Body of pancreas (tissue), 4 donors: ENCODE results near the gene SNX24. TPM values are rescaled to one million over a fixed set of nuclear protein-coding genes. Genes with fewer than 3 reads are reported as not detected.

ENCODE experiments used
- ATAC-seq: fragments of 150-250 bp; one replicate; pipeline ENCODE4 v1.9.1; 2016
- DNase-seq, 4 donors: peaks; one replicate each; pipeline ENCODE4 v3.0.0-alpha.2; 2019
- H3K27ac ChIP-seq, 4 donors: fragments of 200-600 bp; sonication (generic); 1 replicate in 3 of 4; 2 replicates in 1 of 4; pipeline versions ENCODE4 v1.5.1 to v1.6.1; 2016 to 2019; ENCODE audit warnings: mild to moderate bottlenecking in 1 of 4, mixed read lengths in 1 of 4, moderate library complexity in 1 of 4
- H3K27me3 ChIP-seq, 2 donors: fragments of 200-600 bp; sonication (generic); one replicate each; pipeline ENCODE4 v1.6.0; 2016; ENCODE audit warnings: mild to moderate bottlenecking in 1 of 2
- H3K36me3 ChIP-seq, 2 donors: fragments of 200-600 bp; sonication (generic); replicated peaks in 1 of 2; 2 replicates each; pipeline ENCODE4 v1.5.1; 2016; ENCODE audit warnings: low read depth in 2 of 2; ENCODE audit not compliant: insufficient read depth in 1 of 2
- H3K4me1 ChIP-seq: fragments of 200-600 bp; sonication (generic); one replicate; pipeline ENCODE4 v1.6.0; 2016
- H3K4me3 ChIP-seq, 2 donors: fragments of 200-600 bp; sonication (generic); 1 replicate in 1 of 2; 2 replicates in 1 of 2; pipeline ENCODE4 v1.5.1; 2016 to 2019
- H3K9me3 ChIP-seq, 3 donors: fragments of 200-600 bp; sonication (generic); 1 replicate in 2 of 3; 2 replicates in 1 of 3; pipeline ENCODE4 v1.5.1; 2016
- POLR2A ChIP-seq, 3 donors: fragments of 450-650 bp; IDR thresholded peaks; one replicate each; pipeline ENCODE4 v1.6.1; 2016; ENCODE audit warnings: antibody characterized with exemption in 3 of 3, mild to moderate bottlenecking in 2 of 3
- WGBS, 2 donors: methylation state at CpG; one replicate each; pipeline ENCODE4 v1.1.5; 2017; 5-methylcytosine and 5-hydroxymethylcytosine counted together
- intact Hi-C: fragments of 100-400 bp; cut with DNase I; formaldehyde crosslinking; loops from one replicate; pipeline ENCODE4 v1.15.1; 2023
- total RNA-seq, 2 donors: library from RNA; depleted of rRNA; stranded (reverse); fragments of >200 nt; gene quantifications; one replicate each; pipeline ENCODE4 v1.1.0, GENCODE V29; 2016
- TF ChIP-seq, protein P1 (sequence below), 7 experiments: fragments of 450-650 bp in 4 of 7; fragments of 200-600 bp in 3 of 7; sonication (generic) in 3 of 7; IDR thresholded peaks; one replicate each; pipeline ENCODE4 v1.5.1; 2016 to 2019; ENCODE audit warnings: antibody characterized with exemption in 7 of 7

SNX24 gene
- total RNA-seq, 2 donors from 2014 or later = 6.7 to 19.1 TPM

DNA sequence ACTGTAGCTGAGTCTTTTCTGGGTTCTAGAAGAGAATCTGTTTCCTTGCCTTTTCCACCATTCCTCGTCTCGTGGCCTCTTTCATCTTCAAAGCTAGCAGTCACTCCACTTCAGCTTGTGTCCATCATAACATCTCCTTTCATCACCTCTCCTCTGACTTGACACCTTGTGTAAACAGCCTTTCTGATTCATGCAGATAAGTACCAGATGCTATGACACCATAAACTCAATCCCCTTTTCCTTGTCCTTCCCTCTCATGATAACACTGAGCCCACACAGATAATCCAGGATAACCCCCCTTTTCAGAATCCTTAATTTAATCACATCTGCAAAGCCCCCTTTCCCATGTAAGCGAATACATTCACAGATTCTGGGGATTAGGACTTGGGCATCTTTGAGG lies 95.5 kb downstream of the SNX24 start:
- ATAC-seq (no peak), DNase-seq (no peak)
- no peaks in the 10 kb centered on the region for H3K27me3 ChIP-seq
- WGBS, 2 donors = 94 to 97% methylated on average over 3 of the region's 3 CpGs
- no peak overlapping the region for H3K4me3 ChIP-seq
- H3K36me3 ChIP-seq = no peaks in the 10 kb centered on the region
- peaks cover 0 to 3% (median 0%) of the 10 kb centered on the region in 3 donors for H3K9me3 ChIP-seq
- no peak overlapping the region for H3K27ac ChIP-seq
- H3K4me1 ChIP-seq = no peaks in the 10 kb centered on the region
- intact Hi-C loops = no loop called here
- TF ChIP-seq POLR2A (IDR thresholded peaks at IDR 0.05) = no peak
- TF ChIP-seq, protein P1, sequence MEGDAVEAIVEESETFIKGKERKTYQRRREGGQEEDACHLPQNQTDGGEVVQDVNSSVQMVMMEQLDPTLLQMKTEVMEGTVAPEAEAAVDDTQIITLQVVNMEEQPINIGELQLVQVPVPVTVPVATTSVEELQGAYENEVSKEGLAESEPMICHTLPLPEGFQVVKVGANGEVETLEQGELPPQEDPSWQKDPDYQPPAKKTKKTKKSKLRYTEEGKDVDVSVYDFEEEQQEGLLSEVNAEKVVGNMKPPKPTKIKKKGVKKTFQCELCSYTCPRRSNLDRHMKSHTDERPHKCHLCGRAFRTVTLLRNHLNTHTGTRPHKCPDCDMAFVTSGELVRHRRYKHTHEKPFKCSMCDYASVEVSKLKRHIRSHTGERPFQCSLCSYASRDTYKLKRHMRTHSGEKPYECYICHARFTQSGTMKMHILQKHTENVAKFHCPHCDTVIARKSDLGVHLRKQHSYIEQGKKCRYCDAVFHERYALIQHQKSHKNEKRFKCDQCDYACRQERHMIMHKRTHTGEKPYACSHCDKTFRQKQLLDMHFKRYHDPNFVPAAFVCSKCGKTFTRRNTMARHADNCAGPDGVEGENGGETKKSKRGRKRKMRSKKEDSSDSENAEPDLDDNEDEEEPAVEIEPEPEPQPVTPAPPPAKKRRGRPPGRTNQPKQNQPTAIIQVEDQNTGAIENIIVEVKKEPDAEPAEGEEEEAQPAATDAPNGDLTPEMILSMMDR (IDR thresholded peaks at IDR 0.05) = no peak

DNA sequence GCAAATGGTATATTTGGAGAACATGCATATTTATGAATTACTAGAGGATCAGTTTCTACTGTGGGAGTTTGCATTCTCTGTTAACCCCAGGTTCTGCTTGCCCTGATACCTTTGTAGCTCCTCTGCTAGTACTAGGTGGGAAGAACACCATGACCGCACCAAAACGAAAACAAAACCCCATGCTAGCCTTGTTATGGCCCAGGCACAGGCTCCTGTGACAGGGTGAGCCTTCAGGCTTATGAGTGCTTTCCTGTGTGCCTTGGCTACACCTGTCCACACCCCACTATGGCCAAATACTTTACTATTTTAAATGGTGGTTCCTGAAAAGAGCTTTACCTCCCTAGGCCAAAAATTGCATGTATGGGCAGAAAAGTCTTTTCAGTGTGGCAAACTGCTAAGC lies 96.3 kb downstream of the SNX24 start:
- ATAC-seq = no peak
- Histone ChIP-seq H3K4me3 (no peak overlapping the region), H3K9me3 (peaks cover 0 to 3% (median 0%) of the 10 kb centered on the region in 3 donors), H3K36me3 (no peaks in the 10 kb centered on the region), H3K27ac (no peak overlapping the region), H3K4me1 (no peaks in the 10 kb centered on the region), H3K27me3 (no peaks in the 10 kb centered on the region)
- WGBS, 2 donors = 88 to 91% methylated on average over 2 of the region's 2 CpGs
- intact Hi-C loops = no loop called here
- no peak for DNase-seq
- TF ChIP-seq POLR2A (IDR thresholded peaks at IDR 0.05) = no peak
- TF ChIP-seq, protein P1 (IDR thresholded peaks at IDR 0.05) = no peak

DNA sequence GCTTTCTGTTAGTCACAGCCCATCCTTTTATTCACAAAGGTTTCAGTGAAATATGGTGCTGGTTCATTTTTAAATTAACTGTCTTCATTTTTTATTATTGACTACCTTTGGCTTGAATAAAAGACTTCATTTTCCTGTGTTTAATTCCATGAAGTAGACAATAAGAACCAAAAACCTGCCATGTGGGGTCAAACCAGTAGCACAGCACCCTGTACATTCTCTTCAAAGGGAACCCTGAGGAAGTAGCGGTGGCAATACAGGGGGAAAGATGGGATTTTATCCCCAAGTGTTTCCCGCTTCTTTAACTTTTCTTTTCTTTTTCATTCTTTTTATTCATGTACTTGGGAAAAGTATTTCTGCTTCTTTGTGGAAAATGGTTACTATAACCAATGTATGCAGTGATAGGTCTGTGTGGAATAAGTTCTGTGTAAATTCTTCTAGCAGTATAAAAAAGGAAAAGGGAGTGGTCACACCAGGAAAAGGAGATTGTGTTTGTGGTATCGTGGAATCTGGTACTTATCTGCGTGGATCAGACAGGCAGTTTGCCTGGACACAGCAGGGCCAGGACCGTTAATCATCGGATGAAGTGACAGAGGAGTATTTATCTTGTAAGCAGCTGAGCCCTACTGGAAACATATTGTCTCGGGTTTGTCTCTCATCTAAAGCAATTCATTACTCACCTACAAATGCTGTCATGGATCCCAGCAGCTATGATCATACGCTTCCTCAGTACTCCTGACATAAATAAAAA lies 96.9 kb downstream of the SNX24 start:
- WGBS, 2 donors = 69 to 77% methylated on average over 8 of the region's 8 CpGs
- no peaks in the 10 kb centered on the region for H3K36me3 ChIP-seq
- ATAC-seq (no peak), DNase-seq (no peak)
- intact Hi-C loops = no loop called here
- H3K4me3 ChIP-seq = no peak overlapping the region
- H3K27me3 ChIP-seq = no peaks in the 10 kb centered on the region
- no peak overlapping the region for H3K27ac ChIP-seq
- TF ChIP-seq, protein P1 (IDR thresholded peaks at IDR 0.05) = no peak
- no peak for TF ChIP-seq POLR2A (IDR thresholded peaks at IDR 0.05)
- no peaks in the 10 kb centered on the region for H3K9me3 ChIP-seq
- H3K4me1 ChIP-seq = no peaks in the 10 kb centered on the region

DNA sequence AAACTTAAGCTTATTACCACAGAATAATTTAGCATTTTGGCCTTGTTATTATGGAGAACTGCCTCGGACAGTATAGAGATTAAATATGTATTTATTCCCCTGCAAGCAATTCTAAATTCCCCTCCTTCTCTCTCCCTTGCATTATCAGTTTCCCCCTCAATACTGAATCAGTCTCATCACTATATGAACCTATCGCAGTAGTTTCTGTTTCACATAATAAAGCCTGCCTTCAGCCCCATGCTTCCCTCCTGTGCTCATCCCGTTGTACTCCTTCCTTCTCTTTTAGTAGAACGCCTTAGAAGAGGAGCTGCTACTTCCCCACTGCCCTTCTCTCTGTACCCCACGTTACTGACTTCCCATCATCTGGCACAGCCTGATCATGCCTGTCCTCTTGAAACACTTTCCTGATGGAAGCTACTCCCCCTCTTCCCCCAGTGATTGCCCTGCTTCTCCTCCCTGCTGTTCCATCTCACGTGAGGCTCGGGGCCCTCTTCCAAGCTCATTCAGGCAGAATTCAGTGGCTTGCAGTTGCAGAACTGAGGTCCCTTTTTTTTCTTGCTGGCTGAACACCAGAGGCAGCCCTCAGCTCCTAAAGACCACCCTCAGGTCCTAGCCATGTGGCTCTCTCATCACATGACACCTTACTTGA lies 97.8 kb downstream of the SNX24 start:
- DNase-seq = no peak
- intact Hi-C loops = no loop called here
- H3K4me3 ChIP-seq = no peak overlapping the region
- ATAC-seq = no peak
- H3K36me3 ChIP-seq = no peaks in the 10 kb centered on the region
- H3K27me3 ChIP-seq = no peaks in the 10 kb centered on the region
- no peak for TF ChIP-seq POLR2A (IDR thresholded peaks at IDR 0.05)
- TF ChIP-seq, protein P1 (IDR thresholded peaks at IDR 0.05) = no peak
- WGBS, 2 donors = 82 to 83% methylated on average over 6 to 7 of the region's 7 CpGs
- no peaks in the 10 kb centered on the region for H3K4me1 ChIP-seq
- H3K27ac ChIP-seq = no peak overlapping the region
- H3K9me3 ChIP-seq = no peaks in the 10 kb centered on the region
